K562 (cell line): ENCODE results near the gene CD4.

Source experiments
- ARID4B ChIP-seq: sonication (generic); formaldehyde crosslinking; IDR thresholded peaks from 2 replicates; pipeline ENCODE4 v1.8.0; 2022; ENCODE audit warnings: mild to moderate bottlenecking, missing genetic modification reagents
- CBFB ChIP-seq: sonication (generic); formaldehyde crosslinking; IDR thresholded peaks from 2 replicates; pipeline ENCODE4 v1.4.0; 2020; ENCODE audit warnings: mild to moderate bottlenecking, missing genetic modification reagents
- EWSR1 ChIP-seq: fragments of 450-650 bp; IDR thresholded peaks from 2 replicates; pipeline ENCODE4 v1.6.1; 2018; ENCODE audit warnings: borderline replicate concordance, mild to moderate bottlenecking, low read depth, moderate library complexity; ENCODE audit not compliant: partially characterized antibody
- GTF2E2 ChIP-seq: fragments of 200-800 bp; sonication (Bioruptor generic); IDR thresholded peaks from 2 replicates; pipeline ENCODE4 v1.6.1; 2016; ENCODE audit warnings: missing genetic modification characterization, missing compliant biosample characterization
- MAFK ChIP-seq: IDR thresholded peaks from 2 replicates; pipeline ENCODE4 v1.6.1; 2011; ENCODE audit warnings: low read length, improper control_type of control experiment
- MCM7 ChIP-seq, 2 experiments: fragments of 450-650 bp; IDR thresholded peaks; 2 replicates each; pipeline ENCODE4 v1.6.1; 2016 to 2018
- POLR2AphosphoS2 ChIP-seq: IDR thresholded peaks from 2 replicates; pipeline ENCODE4 v1.6.1; 2012; ENCODE audit warnings: low read length, improper control_type of control experiment
- RAD21 ChIP-seq, 2 experiments: fragments of 250-450 bp in 1 of 2; fragments of 450-650 bp in 1 of 2; sonication (Bioruptor Pico) in 1 of 2; formaldehyde crosslinking in 1 of 2; IDR thresholded peaks in 1 of 2; conservative IDR thresholded peaks in 1 of 2; 2 replicates each; pipeline versions ENCODE4 v1.4.0 to v1.8.0; 2020 to 2022; ENCODE audit warnings: mild to moderate bottlenecking in 2 of 2, moderate library complexity in 1 of 2
- TCFL5 ChIP-seq: fragments of 250-450 bp; sonication (Bioruptor Pico); conservative IDR thresholded peaks from 2 replicates; pipeline ENCODE4 v1.6.1; 2021; ENCODE audit warnings: mild to moderate bottlenecking, moderate library complexity, matching md5 sums
- TRIM24 ChIP-seq, 2 experiments: fragments of 450-650 bp; IDR thresholded peaks; 2 replicates each; pipeline ENCODE4 v1.6.1; 2016
- ZBTB7A ChIP-seq: IDR thresholded peaks from 2 replicates; pipeline ENCODE4 v1.6.1; 2011; ENCODE audit warnings: low read depth, mild to moderate bottlenecking, low read length, moderate library complexity, borderline replicate concordance; ENCODE audit not compliant: control insufficient read depth
- ZEB2 ChIP-seq: fragments of 450-650 bp; IDR thresholded peaks from 2 replicates; pipeline ENCODE4 v1.6.1; 2016
- TF ChIP-seq, protein P1 (sequence below): fragments of 450-650 bp; formaldehyde crosslinking; IDR thresholded peaks from 2 replicates; pipeline ENCODE4 v1.4.0; 2020; ENCODE audit warnings: mild to moderate bottlenecking, moderate library complexity

DNA sequence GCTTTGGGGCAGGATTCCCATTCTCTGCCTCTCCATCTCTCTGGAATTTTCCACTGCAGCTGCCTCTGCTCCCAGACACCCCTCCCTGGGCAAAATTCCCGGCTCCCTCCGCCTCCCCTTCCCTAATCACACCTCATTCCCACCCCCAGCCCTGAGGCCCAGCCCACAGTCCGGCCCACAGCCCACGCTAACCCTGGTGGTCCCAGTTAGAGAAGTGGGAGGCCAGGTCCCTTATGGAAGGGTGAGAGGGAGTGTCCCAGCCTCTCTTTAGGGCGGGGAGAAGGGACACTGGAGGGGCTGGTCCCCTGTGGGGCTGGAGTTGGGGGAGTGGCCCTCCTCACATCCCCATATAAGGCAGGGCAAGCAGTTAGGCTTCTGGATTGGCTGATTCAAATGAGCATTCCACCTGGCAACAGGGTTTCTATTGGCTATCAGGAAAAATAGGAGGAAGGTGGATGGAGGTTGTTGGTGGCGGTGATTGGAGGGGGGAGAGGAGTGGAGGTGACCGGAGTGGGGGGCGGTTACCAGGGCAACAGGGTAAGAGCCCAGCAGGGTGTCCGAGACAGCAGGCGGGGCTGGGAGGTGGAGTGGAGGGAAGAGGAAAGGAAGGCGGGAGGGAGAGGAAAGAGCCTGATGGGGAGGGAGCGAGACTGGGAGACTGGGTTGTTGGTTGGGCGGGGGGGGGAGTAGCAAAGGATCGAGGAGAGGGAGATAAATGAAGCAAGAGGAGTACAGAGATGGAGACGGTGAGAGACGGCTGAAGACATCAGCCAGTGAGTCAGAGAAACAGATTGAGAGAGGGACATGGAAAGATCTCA, 25.1 kb upstream of the CD4 start:
- TF ChIP-seq TRIM24 (IDR thresholded peaks at IDR 0.05) = no peak
- TF ChIP-seq, protein P1, sequence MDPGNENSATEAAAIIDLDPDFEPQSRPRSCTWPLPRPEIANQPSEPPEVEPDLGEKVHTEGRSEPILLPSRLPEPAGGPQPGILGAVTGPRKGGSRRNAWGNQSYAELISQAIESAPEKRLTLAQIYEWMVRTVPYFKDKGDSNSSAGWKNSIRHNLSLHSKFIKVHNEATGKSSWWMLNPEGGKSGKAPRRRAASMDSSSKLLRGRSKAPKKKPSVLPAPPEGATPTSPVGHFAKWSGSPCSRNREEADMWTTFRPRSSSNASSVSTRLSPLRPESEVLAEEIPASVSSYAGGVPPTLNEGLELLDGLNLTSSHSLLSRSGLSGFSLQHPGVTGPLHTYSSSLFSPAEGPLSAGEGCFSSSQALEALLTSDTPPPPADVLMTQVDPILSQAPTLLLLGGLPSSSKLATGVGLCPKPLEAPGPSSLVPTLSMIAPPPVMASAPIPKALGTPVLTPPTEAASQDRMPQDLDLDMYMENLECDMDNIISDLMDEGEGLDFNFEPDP = no peak
- TF ChIP-seq EWSR1 = no peak
- no peak for TF ChIP-seq RAD21 (CRISPR knock-in tag; conservative IDR thresholded peaks at IDR 0.05 in 1 of 2, IDR thresholded peaks at IDR 0.05 in 1 of 2)
- no peak for TF ChIP-seq POLR2AphosphoS2
- peak; percentile 61; the same call in 1 of the 2 replicates for TF ChIP-seq ZEB2
- no peak for TF ChIP-seq ZBTB7A
- no peak for TF ChIP-seq ARID4B (CRISPR knock-in tag)
- TF ChIP-seq MCM7 (IDR thresholded peaks at IDR 0.05) = no peak
- no peak for TF ChIP-seq TCFL5
- TF ChIP-seq MAFK = no peak
- TF ChIP-seq CBFB (CRISPR knock-in tag) = no peak
- no peak for TF ChIP-seq GTF2E2 (tag)
